HEK293T (cell line): Measurements from ENCODE around the gene PPM1J.
"Not testable (repeated sequence)": the region's sequence is repeated elsewhere in the genome, so short reads cannot be mapped to it uniquely, and the experiment has no call there.

Experiments
- CTCF ChIA-PET: fragments of 350-600 bp; formaldehyde crosslinking; extraction: SDS; loops from one replicate; lab custom pipeline; 2021; ENCODE audit warnings: antibody characterized with exemption, inconsistent platforms; lab: Yijun Ruan, JAX
- POLR2A ChIA-PET: fragments of 350-600 bp; formaldehyde crosslinking; extraction: SDS; loops from one replicate; lab custom pipeline; 2020; ENCODE audit warnings: antibody characterized with exemption, inconsistent platforms; lab: Yijun Ruan, JAX
- DNase-seq: peaks from one replicate; pipeline ENCODE4 v3.0.0; 2012; ENCODE audit warnings: mixed read lengths; ENCODE audit errors: extremely low spot score
- ARNT ChIP-seq: fragments of 450-650 bp; IDR thresholded peaks from 2 replicates; pipeline ENCODE4 v1.6.1; 2017; ENCODE audit warnings: mild to moderate bottlenecking
- BHLHE40 ChIP-seq: fragments of 450-650 bp; IDR thresholded peaks from 2 replicates; pipeline ENCODE4 v1.6.1; 2016; ENCODE audit warnings: mild to moderate bottlenecking, moderate library complexity, borderline replicate concordance
- CTBP1 ChIP-seq: fragments of 450-650 bp; IDR thresholded peaks from 2 replicates; pipeline ENCODE4 v1.6.1; 2016; ENCODE audit warnings: borderline replicate concordance
- ELF4 ChIP-seq: fragments of 450-650 bp; IDR thresholded peaks from 2 replicates; pipeline ENCODE4 v1.6.1; 2017; ENCODE audit warnings: antibody characterized with exemption
- FOXA1 ChIP-seq: fragments of 450-650 bp; IDR thresholded peaks from 2 replicates; pipeline ENCODE4 v1.6.1; 2016; ENCODE audit warnings: mild to moderate bottlenecking
- FOXK2 ChIP-seq: fragments of 450-650 bp; IDR thresholded peaks from 2 replicates; pipeline ENCODE4 v1.6.1; 2016; ENCODE audit warnings: mild to moderate bottlenecking
- FOXM1 ChIP-seq: fragments of 450-650 bp; IDR thresholded peaks from 2 replicates; pipeline ENCODE4 v1.6.1; 2017; ENCODE audit warnings: mild to moderate bottlenecking, borderline replicate concordance
- HDGF ChIP-seq: fragments of 450-650 bp; IDR thresholded peaks from 2 replicates; pipeline ENCODE4 v1.6.1; 2017; ENCODE audit warnings: antibody characterized with exemption, borderline replicate concordance
- L3MBTL2 ChIP-seq: fragments of 450-650 bp; conservative IDR thresholded peaks from 2 replicates; pipeline ENCODE4 v1.6.1; 2016; ENCODE audit warnings: mild to moderate bottlenecking
- LEF1 ChIP-seq: fragments of 450-650 bp; IDR thresholded peaks from 2 replicates; pipeline ENCODE4 v1.6.1; 2017; ENCODE audit warnings: mild to moderate bottlenecking, borderline replicate concordance
- NFRKB ChIP-seq: fragments of 450-650 bp; IDR thresholded peaks from 2 replicates; pipeline ENCODE4 v1.6.1; 2016; ENCODE audit warnings: mild to moderate bottlenecking, moderate library complexity
- PKNOX1 ChIP-seq: fragments of 450-650 bp; IDR thresholded peaks from 2 replicates; pipeline ENCODE4 v1.6.1; 2016
- SP1 ChIP-seq: fragments of 450-650 bp; IDR thresholded peaks from 2 replicates; pipeline ENCODE4 v1.6.1; 2017
- SUZ12 ChIP-seq: fragments of 450-650 bp; IDR thresholded peaks from 2 replicates; pipeline ENCODE4 v1.6.1; 2016; ENCODE audit warnings: mild to moderate bottlenecking
- TARDBP ChIP-seq: fragments of 450-650 bp; IDR thresholded peaks from 2 replicates; pipeline ENCODE4 v1.6.1; 2016
- ZNF384 ChIP-seq: fragments of 450-650 bp; IDR thresholded peaks from 2 replicates; pipeline ENCODE4 v1.6.1; 2016

Gene PPM1J

GRCh38 chr1:112721966-112722524 is 6.9 kb upstream of the PPM1J start:
- TF ChIP-seq FOXM1, result no peak
- no peak for TF ChIP-seq PKNOX1
- TF ChIP-seq ARNT, result no peak
- no peak for TF ChIP-seq ELF4
- TF ChIP-seq FOXK2, result no peak
- no peak for TF ChIP-seq HDGF
- no peak for TF ChIP-seq BHLHE40
- TF ChIP-seq CTBP1, result no peak
- no peak for TF ChIP-seq NFRKB
- no peak for TF ChIP-seq SUZ12
- POLR2A ChIA-PET, result interaction anchor here (0.5 to 1.4 kb wide), 2 partner anchors 81 to 103 kb away, joined by 3 read pairs; partner anchors contain the start of gene ST7L
- no peak for DNase-seq
- CTCF ChIA-PET, result interaction anchor here (0.5 to 9.6 kb wide), 2 partner anchors 80 to 292 kb away, joined by 4 to 185 read pairs; no protein-coding TSS in a partner anchor

- DNase-seq, result not testable (repeated sequence)
- CTCF ChIA-PET, result interaction anchor here (9.6 kb wide), 1 partner anchor 81 kb away, joined by 185 read pairs; no protein-coding TSS in a partner anchor
- POLR2A ChIA-PET, result interaction anchor here (0.6 to 1.4 kb wide), 2 partner anchors 23 to 102 kb away, joined by 3 read pairs; partner anchors contain the start of gene ST7L
These were observed 6.2 kb upstream of the PPM1J start for GRCh38 chr1:112721294-112721693.

GRCh38 chr1:112720800-112721199 is 5.7 kb upstream of the PPM1J start:
- ChIA-PET POLR2A (interaction anchor here (1.4 kb wide), 1 partner anchor 102 kb away, joined by 3 read pairs; the partner anchor contains the start of gene ST7L), CTCF (interaction anchor here (9.6 kb wide), 1 partner anchor 81 kb away, joined by 185 read pairs; no protein-coding TSS in a partner anchor)
- no peak for DNase-seq
- no peak for TF ChIP-seq LEF1
- no peak for TF ChIP-seq FOXK2
- no peak for TF ChIP-seq FOXM1
- TF ChIP-seq TARDBP, result no peak
- no peak for TF ChIP-seq CTBP1
- no peak for TF ChIP-seq L3MBTL2
- TF ChIP-seq PKNOX1, result no peak
- TF ChIP-seq NFRKB, result no peak
- TF ChIP-seq BHLHE40, result no peak
- TF ChIP-seq ELF4, result no peak

- ChIA-PET POLR2A (interaction anchor here (0.7 kb wide), 1 partner anchor 100 kb away, joined by 3 read pairs; no protein-coding TSS in a partner anchor), CTCF (interaction anchor here (0.6 to 9.6 kb wide), 3 partner anchors 30 to 328 kb away, joined by 3 to 185 read pairs (median 5); no protein-coding TSS in a partner anchor)
- TF ChIP-seq ARNT (no peak), NFRKB (no peak), FOXK2 (no peak), FOXA1 (no peak), TARDBP (no peak), PKNOX1 (no peak), HDGF (no peak), LEF1 (no peak), BHLHE40 (no peak), ELF4 (no peak)
- no peak for DNase-seq
These were observed 4.6 kb upstream of the PPM1J start for GRCh38 chr1:112719706-112720105.

- CTCF ChIA-PET, result interaction anchor here (0.9 to 9.6 kb wide), 11 partner anchors 26 to 327 kb away, joined by 3 to 185 read pairs (median 3); partner anchors contain the start of genes CTTNBP2NL and MOV10
- DNase-seq, result peak; percentile 83
- POLR2A ChIA-PET, result interaction anchor here (0.7 kb wide), 1 partner anchor 100 kb away, joined by 3 read pairs; no protein-coding TSS in a partner anchor
- TF ChIP-seq NFRKB, result no peak
- no peak for TF ChIP-seq PKNOX1
- no peak for TF ChIP-seq SUZ12
- TF ChIP-seq ELF4, result no peak
- TF ChIP-seq SP1, result no peak
- TF ChIP-seq ARNT, result no peak
- TF ChIP-seq ZNF384, result no peak
- TF ChIP-seq L3MBTL2, result no peak
- no peak for TF ChIP-seq TARDBP
These were observed 3.7 kb upstream of the PPM1J start for GRCh38 chr1:112718691-112719418.
